SK-N-SH treated with all-trans-retinoic acid at 6 μM for 48 hours (cell line): Measurements from ENCODE around the gene RNASE2.
"Not testable (repeated sequence)": the region's sequence is repeated elsewhere in the genome, so short reads cannot be mapped to it uniquely, and the experiment has no call there.

Experiments used
- ATAC-seq: fragments of 200-7000 bp; cut with Tn5 transposase; 3 replicates; pipeline ENCODE4 v1.9.1; 2020; ENCODE audit warnings: mild to moderate bottlenecking, moderate library complexity
- BACH2 ChIP-seq: fragments of 250-450 bp; sonication (Bioruptor Pico); IDR thresholded peaks from 2 replicates; pipeline ENCODE4 v1.9.0; 2021; ENCODE audit warnings: mild to moderate bottlenecking, borderline replicate concordance
- CREB5 ChIP-seq: fragments of 250-450 bp; sonication (Bioruptor Pico); IDR thresholded peaks from 2 replicates; pipeline ENCODE4 v1.5.1; 2020; ENCODE audit warnings: low read depth, mild to moderate bottlenecking, moderate library complexity
- CSDC2 ChIP-seq: fragments of 250-450 bp; sonication (Bioruptor Pico); IDR thresholded peaks from 2 replicates; pipeline ENCODE4 v1.5.0; 2020; ENCODE audit warnings: mild to moderate bottlenecking, moderate library complexity
- ESRRG ChIP-seq: fragments of 250-450 bp; sonication (Bioruptor Pico); IDR thresholded peaks from 2 replicates; pipeline ENCODE4 v1.6.1; 2021; ENCODE audit warnings: mild to moderate bottlenecking
- GLIS3 ChIP-seq: fragments of 250-450 bp; sonication (Bioruptor Pico); IDR thresholded peaks from 2 replicates; pipeline ENCODE4 v1.5.0; 2020; ENCODE audit warnings: mild to moderate bottlenecking, moderate library complexity
- ISL1 ChIP-seq: fragments of 250-450 bp; sonication (Bioruptor Pico); IDR thresholded peaks from 2 replicates; pipeline ENCODE4 v2.1.2; 2022; ENCODE audit warnings: mild to moderate bottlenecking, moderate library complexity
- PATZ1 ChIP-seq: fragments of 250-450 bp; sonication (Bioruptor Pico); IDR thresholded peaks from 2 replicates; pipeline ENCODE4 v1.8.0; 2020; ENCODE audit warnings: mild to moderate bottlenecking, moderate library complexity, borderline replicate concordance
- POU6F1 ChIP-seq: fragments of 250-450 bp; sonication (Bioruptor Pico); IDR thresholded peaks from 2 replicates; pipeline ENCODE4 v1.8.0; 2021; ENCODE audit warnings: low read depth, mild to moderate bottlenecking, moderate library complexity, borderline replicate concordance
- PPARA ChIP-seq: fragments of 250-450 bp; sonication (Bioruptor Pico); IDR thresholded peaks from 2 replicates; pipeline ENCODE4 v1.5.0; 2020; ENCODE audit warnings: mild to moderate bottlenecking, borderline replicate concordance
- SNAI2 ChIP-seq: fragments of 250-450 bp; sonication (Bioruptor Pico); IDR thresholded peaks from 2 replicates; pipeline ENCODE4 v1.5.0; 2020; ENCODE audit warnings: mild to moderate bottlenecking, moderate library complexity
- TCF4 ChIP-seq: fragments of 250-450 bp; sonication (Bioruptor Pico); IDR thresholded peaks from 2 replicates; pipeline ENCODE4 v1.8.0; 2021; ENCODE audit warnings: mild to moderate bottlenecking, moderate library complexity, borderline replicate concordance
- ZC3H10 ChIP-seq: fragments of 250-450 bp; sonication (Bioruptor Pico); IDR thresholded peaks from 2 replicates; pipeline ENCODE4 v1.5.1; 2021; ENCODE audit warnings: mild to moderate bottlenecking, moderate library complexity
- ZFP30 ChIP-seq: fragments of 450-650 bp; formaldehyde crosslinking; IDR thresholded peaks from 2 replicates; pipeline ENCODE4 v1.5.0; 2022; ENCODE audit warnings: mild to moderate bottlenecking, moderate library complexity
- ZNF565 ChIP-seq: fragments of 450-650 bp; formaldehyde crosslinking; conservative IDR thresholded peaks from 2 replicates; pipeline ENCODE4 v1.5.0; 2020; ENCODE audit warnings: low read depth, mild to moderate bottlenecking, moderate library complexity

RNASE2 gene

GRCh38 chr14:20978687-20979086 is 23.4 kb downstream of the RNASE2 start (continued):
- TF ChIP-seq POU6F1 (CRISPR knock-in tag) (no peak), ISL1 (CRISPR knock-in tag) (no peak), TCF4 (CRISPR knock-in tag) (no peak), CSDC2 (CRISPR knock-in tag) (no peak), PATZ1 (CRISPR knock-in tag) (no peak)

- TF ChIP-seq ZC3H10 (CRISPR knock-in tag) (no peak), POU6F1 (CRISPR knock-in tag) (no peak), PPARA (no peak)
- ATAC-seq: no peak
Measured at GRCh38 chr14:20980906-20981305, 25.6 kb downstream of the RNASE2 start.

GRCh38 chr14:20982646-20983369 is 27.5 kb downstream of the RNASE2 start:
- ATAC-seq: no peak
- TF ChIP-seq ISL1 (CRISPR knock-in tag) (no peak), PPARA (no peak)

- not testable (repeated sequence) for ATAC-seq
Measured at GRCh38 chr14:20985650-20986049, 30.4 kb downstream of the RNASE2 start.

GRCh38 chr14:20986811-20987210 is 31.5 kb downstream of the RNASE2 start:
- TF ChIP-seq PPARA (no peak), ZFP30 (no peak), SNAI2 (CRISPR knock-in tag) (no peak)
- ATAC-seq: peak; percentile 15; the same call in 1 of the 3 replicates

GRCh38 chr14:20988717-20989470 is 33.6 kb downstream of the RNASE2 start:
- no peak for TF ChIP-seq GLIS3
- no peak for TF ChIP-seq BACH2 (CRISPR knock-in tag)
- TF ChIP-seq CSDC2 (CRISPR knock-in tag): no peak
- TF ChIP-seq CREB5: no peak
- TF ChIP-seq TCF4 (CRISPR knock-in tag): no peak
- TF ChIP-seq ZNF565 (CRISPR knock-in tag): no peak
- TF ChIP-seq ISL1 (CRISPR knock-in tag): no peak
- TF ChIP-seq SNAI2 (CRISPR knock-in tag): no peak
- no peak for TF ChIP-seq POU6F1 (CRISPR knock-in tag)
- no peak for TF ChIP-seq ESRRG (CRISPR knock-in tag)
- ATAC-seq: no peak
